ENCODE results near the gene PAX5. TPM values are rescaled to one million over a fixed set of nuclear protein-coding genes. Genes with fewer than 3 reads are reported as not detected.
A peak's percentile ranks its signal among the peaks of the same experiment; 100 is the strongest.

PAX5 gene
- total RNA-seq, 4 donors from 2014 or later: 0.95 to 61.9 (median 3.6) TPM; not detected in 1

GRCh38 chr9:36893184-36893583 lies 140.9 kb downstream of the PAX5 start:
- Histone ChIP-seq H3K4me1 (no peaks in the 10 kb centered on the region), H3K4me3 (no peak overlapping the region), H3K27ac (no peak overlapping the region), H3K36me3 (no peaks in the 10 kb centered on the region), H3K9me3 (no peaks in the 10 kb centered on the region), H3K27me3 (no peaks in the 10 kb centered on the region)
- DNase-seq: peak in 2 of 3 donors; percentile 9 to 13
- TF ChIP-seq CTCF (IDR thresholded peaks at IDR 0.05) (no peak), POLR2A (IDR thresholded peaks at IDR 0.05) (no peak)

GRCh38 chr9:36892279-36892678 lies 141.8 kb downstream of the PAX5 start:
- DNase-seq: peak in 1 of 3 donors; percentile 31
- Histone ChIP-seq H3K36me3 (no peaks in the 10 kb centered on the region), H3K27me3 (no peaks in the 10 kb centered on the region), H3K4me1 (no peaks in the 10 kb centered on the region), H3K9me3 (no peaks in the 10 kb centered on the region), H3K4me3 (no peak overlapping the region), H3K27ac (no peak overlapping the region)
- TF ChIP-seq POLR2A (IDR thresholded peaks at IDR 0.05) (no peak), CTCF (IDR thresholded peaks at IDR 0.05) (no peak)

GRCh38 chr9:36891341-36891811 lies 142.7 kb downstream of the PAX5 start:
- Histone ChIP-seq H3K36me3 (no peaks in the 10 kb centered on the region), H3K9me3 (no peaks in the 10 kb centered on the region), H3K4me1 (no peaks in the 10 kb centered on the region), H3K4me3 (no peak overlapping the region), H3K27ac (no peak overlapping the region), H3K27me3 (no peaks in the 10 kb centered on the region)
- TF ChIP-seq POLR2A (IDR thresholded peaks at IDR 0.05) (no peak), CTCF (IDR thresholded peaks at IDR 0.05) (no peak)
- DNase-seq: peak in 2 of 3 donors; percentile 7 to 25

- no peaks in the 10 kb centered on the region for H3K9me3 ChIP-seq
- H3K4me3 ChIP-seq: no peak overlapping the region
- TF ChIP-seq CTCF (IDR thresholded peaks at IDR 0.05) (no peak), POLR2A (IDR thresholded peaks at IDR 0.05) (no peak)
- no peaks in the 10 kb centered on the region for H3K27me3 ChIP-seq
- peak in 1 of 3 donors; percentile 18 for DNase-seq
- no peak overlapping the region for H3K27ac ChIP-seq
- H3K4me1 ChIP-seq: no peaks in the 10 kb centered on the region
- no peaks in the 10 kb centered on the region for H3K36me3 ChIP-seq
Measured at GRCh38 chr9:36889844-36890243, 144.2 kb downstream of the PAX5 start.

GRCh38 chr9:36888551-36888950 lies 145.5 kb downstream of the PAX5 start:
- TF ChIP-seq POLR2A (IDR thresholded peaks at IDR 0.05): no peak
- no peak for TF ChIP-seq CTCF (IDR thresholded peaks at IDR 0.05)
- Histone ChIP-seq H3K27ac (no peak overlapping the region), H3K36me3 (no peaks in the 10 kb centered on the region)

GRCh38 chr9:36884721-36885120 lies 149.3 kb downstream of the PAX5 start:
- no peak overlapping the region for H3K27ac ChIP-seq
- TF ChIP-seq POLR2A (IDR thresholded peaks at IDR 0.05) (no peak), CTCF (IDR thresholded peaks at IDR 0.05) (no peak)
- no peaks in the 10 kb centered on the region for H3K27me3 ChIP-seq
- no peaks in the 10 kb centered on the region for H3K4me1 ChIP-seq
- peak in 1 of 3 donors; percentile 7 for DNase-seq
- H3K4me3 ChIP-seq: no peak overlapping the region
- H3K9me3 ChIP-seq: no peaks in the 10 kb centered on the region
- H3K36me3 ChIP-seq: no peaks in the 10 kb centered on the region

More at GRCh38 chr9:36888551-36888950, 145.5 kb downstream of the PAX5 start:
- DNase-seq: peak in 1 of 3 donors; percentile 32
- no peak overlapping the region for H3K4me3 ChIP-seq
- no peaks in the 10 kb centered on the region for H3K9me3 ChIP-seq
- no peaks in the 10 kb centered on the region for H3K27me3 ChIP-seq
- H3K4me1 ChIP-seq: no peaks in the 10 kb centered on the region
